ENCODE data around the gene ACOT4.

GRCh38 chr14:73620268-73620667 is 28.6 kb downstream of the ACOT4 start:
- TF ChIP-seq POLR2AphosphoS5 (IDR thresholded peaks at IDR 0.05; ENCODE audit: low read depth, low read length) = no peak
- TF ChIP-seq POLR2A (IDR thresholded peaks at IDR 0.05; ENCODE audit: low read depth, low read length) = no peak
- TF ChIP-seq TAF1 (IDR thresholded peaks at IDR 0.05; ENCODE audit: borderline replicate concordance, low read depth, low read length) = no peak

All from GM12892 (cell line).